Thoracic aorta (tissue), 2 donors: ENCODE results near the gene ZNF35. TPM values are rescaled to one million over a fixed set of nuclear protein-coding genes. Genes with fewer than 3 reads are reported as not detected.

ENCODE experiments used
- ATAC-seq: fragments of 150-250 bp; one replicate; pipeline ENCODE4 v1.8.0; 2017; ENCODE audit warnings: low read depth; ENCODE audit not compliant: insufficient number of reproducible peaks, low FRiP score
- DNase-seq: peaks from one replicate; pipeline ENCODE4 v3.0.0-alpha.2; 2020; ENCODE audit warnings: low spot score
- H3K27ac ChIP-seq, 2 donors: fragments of 200-600 bp; sonication (generic); 1 replicate in 1 of 2; 2 replicates in 1 of 2; pipeline ENCODE4 v1.5.1; 2016; ENCODE audit warnings: mild to moderate bottlenecking in 2 of 2, moderate library complexity in 2 of 2
- H3K27me3 ChIP-seq: fragments of 200-600 bp; sonication (generic); replicated peaks from 2 replicates; pipeline ENCODE4 v1.6.0; 2016; ENCODE audit warnings: mild to moderate bottlenecking; ENCODE audit not compliant: insufficient read depth
- H3K36me3 ChIP-seq: fragments of 200-600 bp; sonication (generic); one replicate; pipeline ENCODE4 v1.5.1; 2016
- H3K4me1 ChIP-seq, 2 donors: fragments of 200-600 bp; sonication (generic); 1 replicate in 1 of 2; 2 replicates in 1 of 2; pipeline versions ENCODE4 v1.5.1 to v1.6.0; 2016; ENCODE audit warnings: low read depth in 2 of 2, mild to moderate bottlenecking in 1 of 2; ENCODE audit not compliant: control insufficient read depth in 1 of 2
- H3K4me3 ChIP-seq: fragments of 200-600 bp; sonication (generic); 2 replicates; pipeline ENCODE4 v1.5.1; 2016; ENCODE audit warnings: mild to moderate bottlenecking
- H3K9me3 ChIP-seq: fragments of 200-600 bp; sonication (generic); 2 replicates; pipeline ENCODE4 v1.5.1; 2016
- total RNA-seq, 2 donors: library from RNA; depleted of rRNA; stranded (reverse); fragments of >200 nt; gene quantifications; one replicate each; pipeline versions ENCODE4 v1.1.0 to v1.2.3, GENCODE V29; 2016
- TF ChIP-seq, protein P1 (sequence below): fragments of 200-600 bp; sonication (generic); IDR thresholded peaks from one replicate; pipeline ENCODE4 v1.5.1; 2019; ENCODE audit warnings: antibody characterized with exemption

ZNF35 gene
- total RNA-seq = 10 to 100 TPM in 1 of 2 donors, 1 to 10 TPM in 1; 6.6 to 28.1 TPM

DNA sequence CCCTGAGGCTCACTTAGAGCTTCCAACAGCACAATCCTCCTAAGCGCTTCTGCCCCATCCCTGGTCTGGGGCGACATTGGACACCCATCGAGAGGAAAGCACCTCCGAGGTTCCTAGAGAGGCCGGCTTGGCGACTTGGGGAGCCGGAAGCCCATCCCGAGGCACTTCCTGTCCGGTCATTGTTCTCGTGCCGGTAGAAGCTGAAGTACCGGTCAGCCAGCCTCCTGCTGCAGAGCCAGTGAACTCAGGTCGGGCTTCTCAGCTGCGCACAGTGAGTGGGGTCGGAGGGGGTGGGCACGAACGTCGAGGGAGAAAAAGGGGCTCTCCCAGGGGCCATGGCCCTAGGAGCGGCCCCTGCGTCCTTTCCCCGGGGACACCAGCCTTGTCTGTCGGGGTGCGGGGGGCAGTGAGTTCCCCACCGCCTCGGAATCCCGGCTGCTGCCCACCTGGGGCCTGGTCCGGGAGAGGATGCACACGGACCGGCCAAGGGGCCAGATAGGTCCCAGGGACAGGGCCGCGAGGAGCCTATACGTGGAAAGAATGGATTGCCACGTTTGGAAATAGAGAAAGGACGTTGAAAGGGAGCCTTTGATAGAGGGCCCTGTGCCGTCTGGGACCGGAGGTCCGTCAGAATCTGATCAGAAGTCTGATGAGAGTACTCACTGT lies at the start of gene ZNF35:
Gene ZNF35 (plus strand): TSS at position 169 of the 666 bp plus-strand sequence. CDS start 2,336 bp downstream, outside the sequence.
- Histone ChIP-seq H3K27me3 (no peaks in the 10 kb centered on the region), H3K36me3 (peaks cover 21% of the 10 kb centered on the region), H3K9me3 (peaks cover 9% of the 10 kb centered on the region), H3K27ac (peak within 1 kb of the TSS; percentile 31 to 65), H3K4me3 (peak within 1 kb of the TSS; percentile 79), H3K4me1 (peaks cover 0 to 9% of the 10 kb centered on the region in 2 donors)
- ATAC-seq = no peak
- DNase-seq = no peak
- TF ChIP-seq, protein P1, sequence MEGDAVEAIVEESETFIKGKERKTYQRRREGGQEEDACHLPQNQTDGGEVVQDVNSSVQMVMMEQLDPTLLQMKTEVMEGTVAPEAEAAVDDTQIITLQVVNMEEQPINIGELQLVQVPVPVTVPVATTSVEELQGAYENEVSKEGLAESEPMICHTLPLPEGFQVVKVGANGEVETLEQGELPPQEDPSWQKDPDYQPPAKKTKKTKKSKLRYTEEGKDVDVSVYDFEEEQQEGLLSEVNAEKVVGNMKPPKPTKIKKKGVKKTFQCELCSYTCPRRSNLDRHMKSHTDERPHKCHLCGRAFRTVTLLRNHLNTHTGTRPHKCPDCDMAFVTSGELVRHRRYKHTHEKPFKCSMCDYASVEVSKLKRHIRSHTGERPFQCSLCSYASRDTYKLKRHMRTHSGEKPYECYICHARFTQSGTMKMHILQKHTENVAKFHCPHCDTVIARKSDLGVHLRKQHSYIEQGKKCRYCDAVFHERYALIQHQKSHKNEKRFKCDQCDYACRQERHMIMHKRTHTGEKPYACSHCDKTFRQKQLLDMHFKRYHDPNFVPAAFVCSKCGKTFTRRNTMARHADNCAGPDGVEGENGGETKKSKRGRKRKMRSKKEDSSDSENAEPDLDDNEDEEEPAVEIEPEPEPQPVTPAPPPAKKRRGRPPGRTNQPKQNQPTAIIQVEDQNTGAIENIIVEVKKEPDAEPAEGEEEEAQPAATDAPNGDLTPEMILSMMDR = no peak

DNA sequence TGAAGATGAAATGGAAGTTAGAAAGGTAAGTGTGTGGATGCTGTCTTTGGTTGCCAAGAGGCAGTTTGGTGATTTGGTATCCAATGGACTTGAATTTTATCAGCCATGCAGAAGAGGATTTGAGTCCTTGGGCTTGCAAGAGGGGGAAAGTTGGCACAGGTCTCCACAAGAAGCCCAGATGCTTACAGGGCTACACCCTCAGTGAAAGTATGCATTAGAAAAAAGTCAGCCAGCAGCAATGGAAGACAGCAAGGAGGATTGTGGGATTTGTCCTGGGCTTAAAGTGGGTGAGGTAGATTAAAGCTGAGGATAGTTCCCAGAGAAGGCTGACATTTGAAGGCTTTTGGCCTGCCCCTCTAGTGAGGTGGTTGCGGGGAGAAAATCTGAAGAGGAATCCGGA lies 46.8 kb upstream of the ZNF35 start:
- no peak overlapping the region for H3K4me3 ChIP-seq
- TF ChIP-seq, protein P1 = no peak
- DNase-seq (no peak), ATAC-seq (no peak)
- no peaks in the 10 kb centered on the region for H3K27me3 ChIP-seq
- peaks cover 39% of the 10 kb centered on the region for H3K9me3 ChIP-seq
- H3K36me3 ChIP-seq = peaks cover 4% of the 10 kb centered on the region
- no peak overlapping the region for H3K27ac ChIP-seq
- H3K4me1 ChIP-seq = no peaks in the 10 kb centered on the region

DNA sequence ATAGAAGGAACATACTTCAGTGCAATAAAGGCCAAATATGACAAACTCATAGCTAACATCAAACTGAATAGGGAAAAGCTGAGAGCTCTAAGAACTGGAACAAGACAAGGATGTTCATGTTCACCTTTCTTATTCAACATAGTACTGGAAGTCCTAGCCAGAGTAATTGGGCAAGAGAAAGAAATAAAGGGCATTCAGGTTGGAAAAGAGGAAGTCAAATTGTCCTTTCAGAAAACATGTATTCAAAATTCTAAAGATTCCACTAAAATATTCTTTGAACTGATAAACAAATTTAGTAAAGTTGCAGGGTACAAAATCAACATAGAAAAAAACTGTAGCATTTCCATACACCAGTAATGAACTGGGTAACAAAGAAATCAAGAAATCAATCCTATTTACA lies 35.9 kb upstream of the ZNF35 start:
- H3K9me3 ChIP-seq = peaks cover 7% of the 10 kb centered on the region
- TF ChIP-seq, protein P1 = no peak
- peaks cover 4% of the 10 kb centered on the region for H3K36me3 ChIP-seq
- DNase-seq (no peak), ATAC-seq (no peak)
- H3K4me1 ChIP-seq = no peaks in the 10 kb centered on the region
- no peak overlapping the region for H3K27ac ChIP-seq
- H3K27me3 ChIP-seq = no peaks in the 10 kb centered on the region
- no peak overlapping the region for H3K4me3 ChIP-seq

DNA sequence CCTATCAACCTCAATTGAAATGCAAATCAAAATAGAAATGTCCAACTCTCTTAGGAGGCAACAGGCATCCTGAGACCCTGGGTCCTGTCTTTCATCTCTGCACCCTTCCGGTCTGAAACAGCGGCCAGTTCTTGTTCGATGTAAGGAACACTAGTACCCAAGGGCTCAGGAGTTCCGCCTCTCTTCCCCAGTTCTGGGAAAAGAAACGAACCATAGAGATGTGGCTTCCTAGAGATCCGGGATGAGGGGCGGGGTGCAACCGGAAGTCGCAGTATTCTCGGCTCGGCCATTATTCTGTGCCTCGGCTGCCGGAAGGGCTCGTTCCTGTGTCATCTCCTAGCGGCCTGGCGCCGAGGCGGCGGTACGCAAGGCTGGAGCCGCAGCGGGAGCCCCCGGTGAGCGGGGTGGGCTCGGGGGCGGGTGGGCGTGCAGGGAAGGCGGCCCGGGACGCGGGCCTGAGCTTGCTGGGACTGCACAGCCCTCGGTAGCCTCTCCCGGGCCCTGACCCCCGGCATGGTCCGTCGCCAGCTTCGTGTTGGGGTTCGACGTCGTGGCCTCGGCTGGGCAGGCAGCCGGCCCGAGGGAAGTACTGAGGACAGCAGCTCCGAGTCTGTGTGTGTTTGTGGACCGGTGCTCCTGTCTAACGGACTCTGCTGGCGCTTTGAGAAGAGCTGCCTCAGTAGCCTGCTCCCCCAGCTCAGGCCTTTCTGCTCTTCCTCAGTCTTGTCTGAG lies 23.6 kb upstream of the ZNF35 start, which contains the start of gene ZNF197:
Gene ZNF197 (plus strand): TSS at position 288 of the 732 bp plus-strand sequence. CDS start 4,119 bp downstream, outside the sequence.
- Histone ChIP-seq H3K4me3 (peak within 1 kb of the TSS; percentile 83), H3K4me1 (peaks cover 12 to 19% of the 10 kb centered on the region in 2 donors), H3K27ac (peak within 1 kb of the TSS; percentile 62 to 77), H3K27me3 (no peaks in the 10 kb centered on the region), H3K36me3 (peaks cover 8% of the 10 kb centered on the region), H3K9me3 (no peaks in the 10 kb centered on the region)
- ATAC-seq (peak; percentile 93), DNase-seq (peak; percentile 59)
- TF ChIP-seq, protein P1 = peak; percentile 16

DNA sequence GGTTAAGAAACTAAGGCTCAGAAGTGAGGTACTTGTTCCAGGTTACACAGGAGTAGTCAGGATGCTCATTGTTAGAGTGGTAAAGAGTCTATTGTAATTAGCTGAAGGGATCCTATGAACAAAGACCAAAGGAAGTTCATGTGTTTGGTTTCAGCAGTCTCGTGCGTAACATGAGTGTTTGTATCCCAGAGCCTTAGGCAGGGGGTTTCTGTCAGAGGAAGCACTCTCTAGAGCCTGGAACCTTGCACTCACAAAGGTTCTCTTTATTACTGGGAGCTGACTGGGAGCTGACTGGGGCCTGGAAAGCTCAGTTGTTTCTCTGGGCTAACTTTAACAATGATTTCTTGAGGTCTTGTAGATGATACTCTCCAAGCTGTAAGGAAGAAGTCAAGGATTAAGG lies 19.8 kb upstream of the ZNF35 start:
- ATAC-seq (no peak), DNase-seq (no peak)
- H3K4me3 ChIP-seq = no peak overlapping the region
- H3K27ac ChIP-seq = no peak overlapping the region
- H3K36me3 ChIP-seq = peaks cover 20% of the 10 kb centered on the region
- peaks cover 12 to 19% of the 10 kb centered on the region in 2 donors for H3K4me1 ChIP-seq
- no peaks in the 10 kb centered on the region for H3K27me3 ChIP-seq
- TF ChIP-seq, protein P1 = no peak
- no peaks in the 10 kb centered on the region for H3K9me3 ChIP-seq
